ENCODE results near the gene LDLRAD4.

LDLRAD4 gene

GRCh38 chr18:13625843-13626543 lies 407.4 kb downstream of the LDLRAD4 start:
- no peak for DNase-seq

- DNase-seq: peak in 1 of 3 experiments; percentile 7
These were observed 408.0 kb downstream of the LDLRAD4 start for GRCh38 chr18:13626544-13626908.

- no peak for DNase-seq
These were observed 409.1 kb downstream of the LDLRAD4 start for GRCh38 chr18:13627639-13628038.

GRCh38 chr18:13628211-13628610 lies 409.7 kb downstream of the LDLRAD4 start:
- DNase-seq: no peak

- peak; percentile 28 to 75 (median 33) for DNase-seq
These were observed 411.5 kb downstream of the LDLRAD4 start for GRCh38 chr18:13629841-13630715.

GRCh38 chr18:13630716-13631268 lies 412.2 kb downstream of the LDLRAD4 start:
- no peak for DNase-seq

- no peak for DNase-seq
These were observed 415.1 kb downstream of the LDLRAD4 start for GRCh38 chr18:13633700-13634099.

- no peak for DNase-seq
These were observed 416.5 kb downstream of the LDLRAD4 start for GRCh38 chr18:13635046-13635445.

- DNase-seq: no peak
These were observed 420.4 kb downstream of the LDLRAD4 start for GRCh38 chr18:13638719-13639595.

GRCh38 chr18:13640266-13640860 lies 421.8 kb downstream of the LDLRAD4 start:
- DNase-seq: no peak

- no peak for DNase-seq
These were observed 423.2 kb downstream of the LDLRAD4 start for GRCh38 chr18:13641551-13642439.

GRCh38 chr18:13642440-13642827 lies 423.9 kb downstream of the LDLRAD4 start:
- DNase-seq: no peak

- DNase-seq: no peak
These were observed 424.7 kb downstream of the LDLRAD4 start for GRCh38 chr18:13643261-13643751.

GRCh38 chr18:13645093-13645492 lies 426.5 kb downstream of the LDLRAD4 start:
- DNase-seq: no peak

- no peak for DNase-seq
These were observed 428.1 kb downstream of the LDLRAD4 start for GRCh38 chr18:13646633-13647032.

GRCh38 chr18:13647761-13648160 lies 429.2 kb downstream of the LDLRAD4 start:
- DNase-seq: no peak

- no peak for DNase-seq
These were observed 431.1 kb downstream of the LDLRAD4 start for GRCh38 chr18:13649397-13650390.

GRCh38 chr18:13653746-13654433 lies 435.3 kb downstream of the LDLRAD4 start:
- peak in 1 of 3 experiments; percentile 35 for DNase-seq

GRCh38 chr18:13657974-13658373 lies 439.4 kb downstream of the LDLRAD4 start:
- DNase-seq: no peak

All from NCI-H1417 (cell line).